Skin epidermis (tissue), 12 donors: ENCODE data around the gene SLC1A7.
A peak's percentile ranks its signal among the peaks of the same experiment; 100 is the strongest.

Experiments used
- H3K27ac ChIP-seq, 21 experiments: fragments of 200-600 bp; sonication (generic) in 11 of 21; one replicate each; pipeline ENCODE4 v1.5.0; 2020; ENCODE audit warnings: mild to moderate bottlenecking in 3 of 21, inconsistent platforms in 2 of 21, moderate library complexity in 2 of 21
- H3K4me3 ChIP-seq, 7 experiments: fragments of 200-600 bp; sonication (generic) in 2 of 7; one replicate each; pipeline ENCODE4 v1.5.0; 2020; ENCODE audit warnings: inconsistent platforms in 2 of 7, mild to moderate bottlenecking in 2 of 7, moderate library complexity in 1 of 7

SLC1A7 gene

GRCh38 chr1:53046930-53047329 is 95.5 kb downstream of the SLC1A7 start:
- Histone ChIP-seq H3K27ac (peak overlapping the region in 1 of 21 experiments; percentile 9), H3K4me3 (no peak overlapping the region)

DNA sequence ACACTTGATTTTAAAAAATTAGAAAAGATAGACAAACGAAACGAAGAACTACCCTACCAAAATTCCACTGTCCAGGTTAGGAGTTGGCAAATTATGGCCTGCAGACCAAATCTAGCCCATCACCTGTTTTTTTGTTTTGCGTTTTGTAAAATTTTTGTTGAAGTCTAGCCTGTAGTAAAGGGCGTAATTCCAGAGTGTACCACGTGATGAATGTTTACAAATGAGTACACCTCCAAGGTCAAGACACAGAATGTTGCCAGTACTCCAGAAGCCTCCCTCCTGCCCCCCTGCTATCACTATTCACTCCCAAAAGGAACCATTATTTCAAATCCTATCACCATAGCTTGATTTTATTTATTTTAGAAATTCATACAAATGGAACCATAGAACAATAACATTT is 97.5 kb downstream of the SLC1A7 start:
- H3K27ac ChIP-seq = no peak overlapping the region
- H3K4me3 ChIP-seq = no peak overlapping the region

GRCh38 chr1:53043271-53043670 is 99.2 kb downstream of the SLC1A7 start:
- Histone ChIP-seq H3K4me3 (no peak overlapping the region), H3K27ac (no peak overlapping the region)

DNA sequence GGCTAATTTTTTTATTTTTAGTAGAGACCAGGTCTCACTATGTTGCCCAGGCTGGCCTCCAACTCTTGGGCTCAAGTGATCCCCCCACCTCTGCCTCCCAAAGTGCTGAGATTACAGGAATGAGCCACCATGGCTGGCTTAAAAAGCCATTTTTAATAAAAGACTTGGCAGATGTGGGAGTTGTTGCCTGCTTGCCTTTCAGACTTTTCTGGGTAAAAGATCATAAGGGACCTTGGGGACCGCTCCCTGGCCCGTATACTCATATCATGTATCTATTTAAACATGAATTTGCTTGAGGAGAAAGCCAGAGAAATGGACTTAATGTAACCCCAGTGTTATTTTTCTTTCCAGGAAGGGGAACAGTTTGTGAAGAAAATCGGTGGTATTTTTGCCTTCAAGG is 103.9 kb downstream of the SLC1A7 start:
- Histone ChIP-seq H3K27ac (no peak overlapping the region), H3K4me3 (no peak overlapping the region)
